ENCODE measurements around the gene CLDN22.

CLDN22 gene

DNA sequence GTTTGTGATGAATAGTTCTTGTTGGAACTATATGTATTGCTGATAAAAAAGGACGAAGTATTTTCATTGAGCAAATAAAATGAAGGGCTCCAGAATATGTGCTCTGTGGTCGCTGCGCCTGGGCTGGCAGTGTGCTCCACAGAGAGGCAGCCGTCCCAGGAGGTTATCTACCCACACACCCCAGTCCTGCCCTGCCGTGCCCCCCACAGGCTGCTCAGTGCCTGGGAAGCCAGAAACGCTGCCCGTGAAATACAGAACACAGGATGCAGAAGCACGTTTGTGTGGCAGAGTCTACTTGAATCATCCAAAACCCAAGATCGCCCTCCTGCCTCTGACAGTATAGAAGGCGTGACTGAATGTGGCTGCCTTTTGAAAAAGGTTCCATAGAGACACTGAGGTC is 1.4 kb downstream of the CLDN22 start:
- DNase-seq = no peak

GRCh38 chr4:183314806-183315205 is 5.3 kb downstream of the CLDN22 start:
- DNase-seq = no peak

- no peak for DNase-seq
Observed at GRCh38 chr4:183314336-183314735, 5.7 kb downstream of the CLDN22 start.

DNA sequence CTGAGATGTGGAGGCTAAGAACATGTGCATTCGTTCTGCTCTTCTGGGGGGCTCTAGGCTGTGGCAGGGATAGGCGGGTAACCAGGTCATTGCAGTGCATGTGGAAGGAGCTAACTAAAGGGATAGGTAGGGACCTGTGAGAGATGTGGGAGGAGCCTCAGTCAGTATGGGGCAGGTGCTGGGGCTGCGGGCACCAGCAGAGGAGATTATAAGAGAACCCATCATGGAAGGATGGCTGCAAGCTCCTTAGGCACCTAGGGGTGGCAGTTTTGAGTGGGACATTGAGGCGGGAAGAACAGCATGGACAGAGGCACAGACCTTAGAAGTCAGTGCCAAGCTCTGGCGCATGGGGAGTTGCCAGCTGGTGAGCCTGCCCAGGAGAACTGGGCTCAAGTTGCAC is 7.2 kb downstream of the CLDN22 start:
- DNase-seq = no peak

GRCh38 chr4:183306811-183307210 is 13.3 kb downstream of the CLDN22 start:
- DNase-seq = no peak

GRCh38 chr4:183304538-183304937 is 15.5 kb downstream of the CLDN22 start:
- no peak for DNase-seq

DNA sequence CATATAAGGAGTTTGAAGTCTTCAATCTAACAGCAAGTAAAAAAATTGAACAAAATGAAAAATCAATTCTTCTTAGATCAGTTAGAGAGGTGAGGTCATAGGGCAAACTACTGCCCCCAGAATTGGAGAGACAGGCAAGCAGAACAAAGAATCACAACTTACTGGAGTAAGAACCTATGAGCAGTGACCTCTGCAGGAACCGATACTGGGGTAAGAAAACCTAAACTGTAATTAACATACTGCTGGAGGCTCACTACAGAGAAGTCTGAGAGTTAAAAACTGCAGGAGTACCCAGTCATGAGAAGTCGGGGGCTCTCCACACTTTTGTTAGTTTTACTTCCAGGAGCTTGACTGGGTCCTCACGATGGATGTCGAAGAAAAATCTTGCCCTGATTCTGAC is 16.0 kb downstream of the CLDN22 start:
- DNase-seq = no peak

DNA sequence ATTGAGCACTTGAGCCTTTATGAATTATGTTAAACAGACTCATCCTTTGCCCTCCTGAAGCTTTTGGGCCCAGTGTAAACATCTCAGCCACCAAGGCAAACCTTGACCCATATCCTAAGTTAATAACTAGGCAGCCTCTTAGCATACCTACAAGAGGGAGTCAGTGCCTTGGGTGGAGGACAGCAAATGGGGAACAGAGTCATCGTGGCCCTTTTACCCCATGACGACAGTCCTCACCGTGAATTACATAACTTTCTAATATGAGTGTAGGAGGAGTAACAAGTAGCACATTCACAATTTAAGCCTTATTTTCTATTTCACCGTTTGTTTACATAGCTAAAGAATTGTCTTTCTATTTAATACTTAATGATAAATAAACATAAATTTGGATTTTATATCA is 16.8 kb downstream of the CLDN22 start:
- DNase-seq = no peak

GRCh38 chr4:183300655-183301054 is 19.4 kb downstream of the CLDN22 start:
- DNase-seq = no peak

GRCh38 chr4:183300070-183300469 is 20.0 kb downstream of the CLDN22 start:
- DNase-seq = no peak

DNA sequence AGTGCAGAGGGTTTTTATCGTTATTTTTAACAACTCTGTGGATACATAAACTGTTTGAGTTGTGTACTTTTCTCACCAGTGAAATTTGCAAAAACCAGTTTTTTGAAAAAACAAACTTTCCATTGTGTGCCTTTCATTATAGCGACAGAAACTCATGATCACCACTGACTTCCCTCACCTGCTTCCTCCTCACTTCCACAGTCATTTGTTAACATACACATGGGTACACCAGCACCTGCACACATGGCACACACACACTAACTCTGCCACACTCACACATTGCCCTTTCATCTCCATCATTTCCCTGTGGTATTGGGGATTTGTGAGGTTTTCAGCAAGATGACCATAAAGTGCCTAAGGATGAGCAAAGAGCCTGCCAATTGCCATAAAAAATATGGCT is 20.6 kb downstream of the CLDN22 start:
- no peak for DNase-seq

GRCh38 chr4:183297675-183298074 is 22.4 kb downstream of the CLDN22 start:
- DNase-seq = no peak

GRCh38 chr4:183295711-183296110 is 24.4 kb downstream of the CLDN22 start:
- DNase-seq = no peak

- DNase-seq = no peak
Observed at GRCh38 chr4:183291070-183291469, 29.0 kb downstream of the CLDN22 start.

DNA sequence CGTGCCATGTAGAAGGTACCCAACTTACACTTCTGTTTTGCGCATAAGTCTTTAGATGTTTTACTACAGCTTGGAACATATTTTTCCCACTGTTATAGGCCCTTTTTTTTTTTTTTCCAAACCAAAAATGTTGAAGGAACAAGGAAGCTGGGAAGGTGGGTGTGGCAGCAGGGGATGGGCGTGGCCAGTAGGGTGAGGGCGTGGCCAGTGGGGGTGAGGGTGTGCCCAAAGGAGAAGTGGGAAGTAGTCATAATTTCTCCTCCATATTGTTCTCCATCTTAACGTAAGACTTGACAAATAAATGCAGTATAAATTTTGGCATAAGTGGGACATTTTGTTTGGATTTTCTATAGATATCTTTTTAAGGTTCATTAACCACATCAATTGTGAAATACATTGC is 30.4 kb downstream of the CLDN22 start:
- no peak for DNase-seq

- no peak for DNase-seq
Observed at GRCh38 chr4:183288955-183289354, 31.1 kb downstream of the CLDN22 start.

- DNase-seq = no peak
Observed at GRCh38 chr4:183287677-183288076, 32.4 kb downstream of the CLDN22 start.

GRCh38 chr4:183287309-183287659 is 32.8 kb downstream of the CLDN22 start:
- no peak for DNase-seq

GRCh38 chr4:183286590-183287308 is 33.3 kb downstream of the CLDN22 start:
- DNase-seq = no peak

DNA sequence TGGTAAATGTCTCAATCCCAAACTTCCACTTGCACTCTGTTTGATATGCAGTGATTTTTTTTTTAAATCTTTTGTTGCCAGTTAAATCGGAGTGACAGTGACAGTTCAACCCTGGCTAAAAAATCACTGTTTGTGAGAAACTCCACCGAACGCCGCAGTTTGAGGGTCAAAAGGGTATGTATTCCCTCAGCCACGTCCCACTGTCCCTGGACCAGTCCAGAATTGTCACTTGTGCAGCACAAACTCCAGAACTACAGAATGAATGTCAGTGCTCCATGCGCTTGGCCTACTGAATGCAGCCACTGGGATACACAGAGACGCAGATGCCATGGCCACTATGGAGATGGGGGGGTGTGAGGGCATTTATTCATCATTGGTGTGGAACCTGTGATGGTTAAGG is 34.2 kb downstream of the CLDN22 start:
- no peak for DNase-seq

GRCh38 chr4:183284965-183285364 is 35.1 kb downstream of the CLDN22 start:
- no peak for DNase-seq

DNA sequence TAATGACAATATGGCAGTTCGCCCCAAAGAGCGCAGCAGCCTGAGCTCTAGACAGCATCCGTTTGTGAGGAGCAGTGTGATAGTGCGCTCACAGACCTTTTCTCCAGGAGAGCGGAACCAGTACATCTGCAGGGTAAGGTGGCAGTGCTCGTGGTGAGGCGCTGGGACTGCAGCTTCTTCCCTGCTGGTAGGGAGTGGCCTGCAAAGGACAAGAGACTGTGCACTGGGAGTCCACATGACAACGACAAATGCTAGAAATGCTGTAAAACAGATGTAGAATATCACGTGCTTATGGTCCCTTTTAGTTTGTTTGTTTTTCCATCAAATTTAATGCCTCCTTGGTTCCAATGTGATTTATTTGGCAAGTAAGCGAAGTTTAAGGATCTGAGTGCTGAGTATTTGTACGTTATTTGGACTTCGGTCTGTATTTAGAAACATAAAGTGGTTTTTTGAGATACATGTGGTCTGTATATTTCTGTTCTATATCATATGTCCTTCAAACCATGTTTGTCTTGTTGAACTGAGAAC is 35.8 kb downstream of the CLDN22 start:
- no peak for DNase-seq

DNA sequence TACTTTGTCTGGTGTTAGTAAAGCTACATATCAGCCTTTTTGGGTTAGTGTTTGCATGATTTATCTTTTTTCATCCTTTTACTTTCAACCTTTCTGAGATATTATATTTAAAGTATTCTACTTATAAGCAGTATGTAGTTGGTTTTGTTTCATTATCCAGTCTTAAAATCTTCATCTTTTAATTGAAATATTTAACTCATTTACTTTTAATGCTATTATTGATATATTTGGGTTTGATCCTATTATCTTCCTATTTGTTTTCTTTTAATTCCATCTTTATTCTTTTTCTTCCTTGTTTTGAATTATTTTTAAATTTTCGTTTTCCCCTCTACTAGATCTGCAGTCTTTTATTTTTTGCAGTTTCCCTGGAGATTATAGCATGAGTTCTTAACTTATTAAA is 44.0 kb downstream of the CLDN22 start:
- DNase-seq = no peak

DNA sequence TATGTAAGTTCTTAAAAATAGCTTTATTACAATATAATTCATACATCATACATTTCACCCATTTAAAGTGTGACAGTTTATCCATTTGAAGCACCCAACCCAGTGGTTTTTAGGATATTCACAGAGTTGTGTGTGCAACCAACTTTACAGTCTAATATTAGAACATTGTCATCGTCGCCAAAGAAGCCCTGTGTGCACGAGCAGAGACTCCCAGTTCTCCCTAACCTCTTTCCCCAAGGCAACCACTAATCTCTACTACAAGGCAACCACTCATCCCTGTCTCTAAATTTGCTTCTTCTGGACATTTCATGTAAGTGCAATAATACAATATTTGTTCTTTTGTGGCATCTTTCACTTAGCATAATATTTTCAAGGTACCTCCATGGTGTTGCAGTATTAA is 47.7 kb downstream of the CLDN22 start:
- DNase-seq = no peak

DNA sequence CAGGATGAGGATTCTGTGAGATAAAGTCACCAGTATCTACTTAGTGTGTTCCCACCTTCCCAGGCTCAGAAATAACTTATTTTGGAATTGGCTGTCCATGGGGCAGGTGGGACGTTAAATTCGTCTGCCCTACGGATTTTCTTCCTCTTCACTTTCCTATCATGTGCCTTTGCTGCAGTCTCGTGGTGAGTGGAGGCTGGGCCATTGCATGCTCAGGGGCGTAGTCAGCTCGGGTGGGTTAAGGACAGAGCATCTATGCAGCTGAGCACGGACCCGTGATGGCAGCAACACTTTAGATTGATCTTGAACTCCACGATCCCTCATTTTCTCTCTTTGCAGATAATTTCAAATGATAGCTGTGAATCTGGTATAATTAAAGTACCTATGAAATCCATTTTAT is 51.5 kb downstream of the CLDN22 start:
- DNase-seq = no peak
